Measurements from ENCODE around the gene LRRC45.

- TF ChIP-seq, protein P1, sequence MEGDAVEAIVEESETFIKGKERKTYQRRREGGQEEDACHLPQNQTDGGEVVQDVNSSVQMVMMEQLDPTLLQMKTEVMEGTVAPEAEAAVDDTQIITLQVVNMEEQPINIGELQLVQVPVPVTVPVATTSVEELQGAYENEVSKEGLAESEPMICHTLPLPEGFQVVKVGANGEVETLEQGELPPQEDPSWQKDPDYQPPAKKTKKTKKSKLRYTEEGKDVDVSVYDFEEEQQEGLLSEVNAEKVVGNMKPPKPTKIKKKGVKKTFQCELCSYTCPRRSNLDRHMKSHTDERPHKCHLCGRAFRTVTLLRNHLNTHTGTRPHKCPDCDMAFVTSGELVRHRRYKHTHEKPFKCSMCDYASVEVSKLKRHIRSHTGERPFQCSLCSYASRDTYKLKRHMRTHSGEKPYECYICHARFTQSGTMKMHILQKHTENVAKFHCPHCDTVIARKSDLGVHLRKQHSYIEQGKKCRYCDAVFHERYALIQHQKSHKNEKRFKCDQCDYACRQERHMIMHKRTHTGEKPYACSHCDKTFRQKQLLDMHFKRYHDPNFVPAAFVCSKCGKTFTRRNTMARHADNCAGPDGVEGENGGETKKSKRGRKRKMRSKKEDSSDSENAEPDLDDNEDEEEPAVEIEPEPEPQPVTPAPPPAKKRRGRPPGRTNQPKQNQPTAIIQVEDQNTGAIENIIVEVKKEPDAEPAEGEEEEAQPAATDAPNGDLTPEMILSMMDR (IDR thresholded peaks at IDR 0.05; ENCODE audit: low read depth, low read length): no peak
- TF ChIP-seq EZH2phosphoT487 (IDR thresholded peaks at IDR 0.05; ENCODE audit: low read depth): no peak
These were observed 32.0 kb upstream of the LRRC45 start for GRCh38 chr17:81990836-81991683.
